SK-N-SH treated with all-trans-retinoic acid at 6 μM for 48 hours (cell line): ENCODE results near the gene PRR12.

Experiments
- ATAC-seq: fragments of 200-7000 bp; cut with Tn5 transposase; 3 replicates; pipeline ENCODE4 v1.9.1; 2020; ENCODE audit warnings: mild to moderate bottlenecking, moderate library complexity
- ARNTL ChIP-seq: fragments of 450-650 bp; formaldehyde crosslinking; IDR thresholded peaks from 2 replicates; pipeline ENCODE4 v1.5.0; 2020; ENCODE audit warnings: low read depth, mild to moderate bottlenecking, moderate library complexity, borderline replicate concordance
- BACH2 ChIP-seq: fragments of 250-450 bp; sonication (Bioruptor Pico); IDR thresholded peaks from 2 replicates; pipeline ENCODE4 v1.9.0; 2021; ENCODE audit warnings: mild to moderate bottlenecking, borderline replicate concordance
- CSDC2 ChIP-seq: fragments of 250-450 bp; sonication (Bioruptor Pico); IDR thresholded peaks from 2 replicates; pipeline ENCODE4 v1.5.0; 2020; ENCODE audit warnings: mild to moderate bottlenecking, moderate library complexity
- ESRRG ChIP-seq: fragments of 250-450 bp; sonication (Bioruptor Pico); IDR thresholded peaks from 2 replicates; pipeline ENCODE4 v1.6.1; 2021; ENCODE audit warnings: mild to moderate bottlenecking
- GLIS3 ChIP-seq: fragments of 250-450 bp; sonication (Bioruptor Pico); IDR thresholded peaks from 2 replicates; pipeline ENCODE4 v1.5.0; 2020; ENCODE audit warnings: mild to moderate bottlenecking, moderate library complexity
- ISL1 ChIP-seq: fragments of 250-450 bp; sonication (Bioruptor Pico); IDR thresholded peaks from 2 replicates; pipeline ENCODE4 v2.1.2; 2022; ENCODE audit warnings: mild to moderate bottlenecking, moderate library complexity
- OSR1 ChIP-seq: fragments of 250-450 bp; sonication (Bioruptor Pico); IDR thresholded peaks from 2 replicates; pipeline ENCODE4 v1.8.0; 2022; ENCODE audit warnings: moderate library complexity, mild to moderate bottlenecking, inconsistent platforms
- PPARA ChIP-seq: fragments of 250-450 bp; sonication (Bioruptor Pico); IDR thresholded peaks from 2 replicates; pipeline ENCODE4 v1.5.0; 2020; ENCODE audit warnings: mild to moderate bottlenecking, borderline replicate concordance
- RARB ChIP-seq: fragments of 250-450 bp; sonication (Bioruptor Pico); IDR thresholded peaks from 2 replicates; pipeline ENCODE4 v1.8.0; 2021; ENCODE audit warnings: mild to moderate bottlenecking, moderate library complexity
- SNAI2 ChIP-seq: fragments of 250-450 bp; sonication (Bioruptor Pico); IDR thresholded peaks from 2 replicates; pipeline ENCODE4 v1.5.0; 2020; ENCODE audit warnings: mild to moderate bottlenecking, moderate library complexity
- TCF4 ChIP-seq: fragments of 250-450 bp; sonication (Bioruptor Pico); IDR thresholded peaks from 2 replicates; pipeline ENCODE4 v1.8.0; 2021; ENCODE audit warnings: mild to moderate bottlenecking, moderate library complexity, borderline replicate concordance
- TOX ChIP-seq: fragments of 250-450 bp; sonication (Bioruptor Pico); IDR thresholded peaks from 2 replicates; pipeline ENCODE4 v1.8.0; 2021; ENCODE audit warnings: mild to moderate bottlenecking, moderate library complexity, borderline replicate concordance
- ZC3H10 ChIP-seq: fragments of 250-450 bp; sonication (Bioruptor Pico); IDR thresholded peaks from 2 replicates; pipeline ENCODE4 v1.5.1; 2021; ENCODE audit warnings: mild to moderate bottlenecking, moderate library complexity
- ZFP3 ChIP-seq: fragments of 250-450 bp; sonication (Bioruptor Pico); IDR thresholded peaks from 2 replicates; pipeline ENCODE4 v1.5.0; 2020; ENCODE audit warnings: mild to moderate bottlenecking, moderate library complexity
- ZFP30 ChIP-seq: fragments of 450-650 bp; formaldehyde crosslinking; IDR thresholded peaks from 2 replicates; pipeline ENCODE4 v1.5.0; 2022; ENCODE audit warnings: mild to moderate bottlenecking, moderate library complexity
- ZNF565 ChIP-seq: fragments of 450-650 bp; formaldehyde crosslinking; conservative IDR thresholded peaks from 2 replicates; pipeline ENCODE4 v1.5.0; 2020; ENCODE audit warnings: low read depth, mild to moderate bottlenecking, moderate library complexity
- ZNF70 ChIP-seq: fragments of 450-650 bp; formaldehyde crosslinking; IDR thresholded peaks from 2 replicates; pipeline ENCODE4 v1.5.0; 2020; ENCODE audit warnings: mild to moderate bottlenecking, moderate library complexity
- ZNF8 ChIP-seq: fragments of 450-650 bp; formaldehyde crosslinking; IDR thresholded peaks from 2 replicates; pipeline ENCODE4 v1.5.0; 2020; ENCODE audit warnings: mild to moderate bottlenecking, moderate library complexity
- TF ChIP-seq, protein P1 (sequence below): fragments of 250-450 bp; sonication (Bioruptor Pico); IDR thresholded peaks from 2 replicates; pipeline ENCODE4 v1.8.0; 2020; ENCODE audit warnings: mild to moderate bottlenecking, moderate library complexity, borderline replicate concordance
- TF ChIP-seq, protein P2 (sequence below): fragments of 250-450 bp; sonication (Bioruptor Pico); IDR thresholded peaks from 2 replicates; pipeline ENCODE4 v1.5.1; 2021; ENCODE audit warnings: mild to moderate bottlenecking, moderate library complexity
- TF ChIP-seq, protein P3 (sequence below): fragments of 250-450 bp; sonication (Bioruptor Pico); IDR thresholded peaks from 2 replicates; pipeline ENCODE4 v1.5.0; 2020; ENCODE audit warnings: mild to moderate bottlenecking, moderate library complexity

The PRR12 gene

DNA sequence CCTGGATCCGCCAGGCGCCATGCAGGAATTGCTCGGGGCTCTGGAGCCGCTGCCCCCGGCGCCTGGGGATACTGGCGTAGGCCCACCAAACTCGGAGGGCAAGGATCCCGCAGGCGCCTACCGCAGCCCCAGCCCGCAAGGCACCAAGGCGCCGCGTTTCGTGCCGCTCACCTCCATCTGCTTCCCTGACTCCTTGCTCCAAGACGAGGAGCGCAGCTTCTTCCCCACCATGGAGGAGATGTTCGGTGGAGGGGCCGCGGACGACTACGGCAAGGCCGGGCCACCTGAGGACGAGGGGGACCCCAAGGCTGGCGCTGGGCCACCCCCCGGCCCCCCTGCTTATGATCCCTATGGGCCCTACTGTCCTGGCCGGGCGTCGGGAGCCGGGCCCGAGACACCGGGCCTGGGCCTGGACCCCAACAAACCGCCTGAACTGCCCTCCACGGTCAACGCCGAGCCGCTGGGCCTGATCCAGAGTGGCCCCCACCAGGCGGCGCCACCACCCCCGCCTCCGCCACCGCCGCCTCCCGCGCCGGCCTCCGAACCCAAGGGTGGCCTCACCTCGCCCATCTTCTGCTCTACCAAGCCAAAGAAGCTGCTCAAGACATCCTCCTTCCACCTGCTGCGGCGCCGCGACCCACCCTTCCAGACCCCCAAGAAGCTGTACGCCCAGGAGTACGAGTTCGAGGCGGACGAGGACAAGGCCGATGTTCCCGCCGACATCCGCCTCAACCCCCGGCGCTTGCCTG, 6.1 kb downstream of the PRR12 start:
- no peak for ATAC-seq
- TF ChIP-seq ISL1 (CRISPR knock-in tag) = no peak
- no peak for TF ChIP-seq ZFP3

DNA sequence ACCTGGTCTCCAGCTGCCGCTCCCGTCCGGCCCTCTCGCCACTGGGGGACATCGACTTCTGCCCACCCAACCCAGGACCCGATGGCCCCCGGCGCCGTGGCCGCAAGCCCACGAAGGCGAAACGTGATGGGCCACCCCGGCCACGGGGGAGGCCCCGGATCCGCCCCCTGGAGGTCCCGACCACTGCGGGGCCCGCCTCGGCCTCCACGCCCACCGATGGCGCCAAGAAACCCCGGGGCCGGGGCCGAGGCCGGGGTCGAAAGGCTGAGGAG, 6.7 kb downstream of the PRR12 start:
- ATAC-seq = no peak
- TF ChIP-seq ZNF70 (CRISPR knock-in tag) = no peak
- TF ChIP-seq, protein P1, sequence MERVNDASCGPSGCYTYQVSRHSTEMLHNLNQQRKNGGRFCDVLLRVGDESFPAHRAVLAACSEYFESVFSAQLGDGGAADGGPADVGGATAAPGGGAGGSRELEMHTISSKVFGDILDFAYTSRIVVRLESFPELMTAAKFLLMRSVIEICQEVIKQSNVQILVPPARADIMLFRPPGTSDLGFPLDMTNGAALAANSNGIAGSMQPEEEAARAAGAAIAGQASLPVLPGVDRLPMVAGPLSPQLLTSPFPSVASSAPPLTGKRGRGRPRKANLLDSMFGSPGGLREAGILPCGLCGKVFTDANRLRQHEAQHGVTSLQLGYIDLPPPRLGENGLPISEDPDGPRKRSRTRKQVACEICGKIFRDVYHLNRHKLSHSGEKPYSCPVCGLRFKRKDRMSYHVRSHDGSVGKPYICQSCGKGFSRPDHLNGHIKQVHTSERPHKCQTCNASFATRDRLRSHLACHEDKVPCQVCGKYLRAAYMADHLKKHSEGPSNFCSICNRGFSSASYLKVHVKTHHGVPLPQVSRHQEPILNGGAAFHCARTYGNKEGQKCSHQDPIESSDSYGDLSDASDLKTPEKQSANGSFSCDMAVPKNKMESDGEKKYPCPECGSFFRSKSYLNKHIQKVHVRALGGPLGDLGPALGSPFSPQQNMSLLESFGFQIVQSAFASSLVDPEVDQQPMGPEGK (CRISPR knock-in tag) = no peak
- TF ChIP-seq TOX (CRISPR knock-in tag) = no peak
- TF ChIP-seq PPARA (CRISPR knock-in tag) = no peak
- TF ChIP-seq GLIS3 (CRISPR knock-in tag) = no peak
- no peak for TF ChIP-seq TCF4 (CRISPR knock-in tag)
- no peak for TF ChIP-seq ZFP30 (CRISPR knock-in tag)
- no peak for TF ChIP-seq ZFP3
- TF ChIP-seq ZNF565 (CRISPR knock-in tag) = no peak
- TF ChIP-seq SNAI2 = no peak
- no peak for TF ChIP-seq CSDC2 (CRISPR knock-in tag)
- TF ChIP-seq, protein P2, sequence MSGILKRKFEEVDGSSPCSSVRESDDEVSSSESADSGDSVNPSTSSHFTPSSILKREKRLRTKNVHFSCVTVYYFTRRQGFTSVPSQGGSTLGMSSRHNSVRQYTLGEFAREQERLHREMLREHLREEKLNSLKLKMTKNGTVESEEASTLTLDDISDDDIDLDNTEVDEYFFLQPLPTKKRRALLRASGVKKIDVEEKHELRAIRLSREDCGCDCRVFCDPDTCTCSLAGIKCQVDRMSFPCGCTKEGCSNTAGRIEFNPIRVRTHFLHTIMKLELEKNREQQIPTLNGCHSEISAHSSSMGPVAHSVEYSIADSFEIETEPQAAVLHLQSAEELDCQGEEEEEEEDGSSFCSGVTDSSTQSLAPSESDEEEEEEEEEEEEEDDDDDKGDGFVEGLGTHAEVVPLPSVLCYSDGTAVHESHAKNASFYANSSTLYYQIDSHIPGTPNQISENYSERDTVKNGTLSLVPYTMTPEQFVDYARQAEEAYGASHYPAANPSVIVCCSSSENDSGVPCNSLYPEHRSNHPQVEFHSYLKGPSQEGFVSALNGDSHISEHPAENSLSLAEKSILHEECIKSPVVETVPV (CRISPR knock-in tag) = no peak
- no peak for TF ChIP-seq ESRRG (CRISPR knock-in tag)
- no peak for TF ChIP-seq BACH2
- no peak for TF ChIP-seq ISL1 (CRISPR knock-in tag)
- TF ChIP-seq, protein P3, sequence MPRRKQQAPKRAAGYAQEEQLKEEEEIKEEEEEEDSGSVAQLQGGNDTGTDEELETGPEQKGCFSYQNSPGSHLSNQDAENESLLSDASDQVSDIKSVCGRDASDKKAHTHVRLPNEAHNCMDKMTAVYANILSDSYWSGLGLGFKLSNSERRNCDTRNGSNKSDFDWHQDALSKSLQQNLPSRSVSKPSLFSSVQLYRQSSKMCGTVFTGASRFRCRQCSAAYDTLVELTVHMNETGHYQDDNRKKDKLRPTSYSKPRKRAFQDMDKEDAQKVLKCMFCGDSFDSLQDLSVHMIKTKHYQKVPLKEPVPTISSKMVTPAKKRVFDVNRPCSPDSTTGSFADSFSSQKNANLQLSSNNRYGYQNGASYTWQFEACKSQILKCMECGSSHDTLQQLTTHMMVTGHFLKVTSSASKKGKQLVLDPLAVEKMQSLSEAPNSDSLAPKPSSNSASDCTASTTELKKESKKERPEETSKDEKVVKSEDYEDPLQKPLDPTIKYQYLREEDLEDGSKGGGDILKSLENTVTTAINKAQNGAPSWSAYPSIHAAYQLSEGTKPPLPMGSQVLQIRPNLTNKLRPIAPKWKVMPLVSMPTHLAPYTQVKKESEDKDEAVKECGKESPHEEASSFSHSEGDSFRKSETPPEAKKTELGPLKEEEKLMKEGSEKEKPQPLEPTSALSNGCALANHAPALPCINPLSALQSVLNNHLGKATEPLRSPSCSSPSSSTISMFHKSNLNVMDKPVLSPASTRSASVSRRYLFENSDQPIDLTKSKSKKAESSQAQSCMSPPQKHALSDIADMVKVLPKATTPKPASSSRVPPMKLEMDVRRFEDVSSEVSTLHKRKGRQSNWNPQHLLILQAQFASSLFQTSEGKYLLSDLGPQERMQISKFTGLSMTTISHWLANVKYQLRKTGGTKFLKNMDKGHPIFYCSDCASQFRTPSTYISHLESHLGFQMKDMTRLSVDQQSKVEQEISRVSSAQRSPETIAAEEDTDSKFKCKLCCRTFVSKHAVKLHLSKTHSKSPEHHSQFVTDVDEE (CRISPR knock-in tag) = no peak
- TF ChIP-seq, all 23 proteins: peak for 0

DNA sequence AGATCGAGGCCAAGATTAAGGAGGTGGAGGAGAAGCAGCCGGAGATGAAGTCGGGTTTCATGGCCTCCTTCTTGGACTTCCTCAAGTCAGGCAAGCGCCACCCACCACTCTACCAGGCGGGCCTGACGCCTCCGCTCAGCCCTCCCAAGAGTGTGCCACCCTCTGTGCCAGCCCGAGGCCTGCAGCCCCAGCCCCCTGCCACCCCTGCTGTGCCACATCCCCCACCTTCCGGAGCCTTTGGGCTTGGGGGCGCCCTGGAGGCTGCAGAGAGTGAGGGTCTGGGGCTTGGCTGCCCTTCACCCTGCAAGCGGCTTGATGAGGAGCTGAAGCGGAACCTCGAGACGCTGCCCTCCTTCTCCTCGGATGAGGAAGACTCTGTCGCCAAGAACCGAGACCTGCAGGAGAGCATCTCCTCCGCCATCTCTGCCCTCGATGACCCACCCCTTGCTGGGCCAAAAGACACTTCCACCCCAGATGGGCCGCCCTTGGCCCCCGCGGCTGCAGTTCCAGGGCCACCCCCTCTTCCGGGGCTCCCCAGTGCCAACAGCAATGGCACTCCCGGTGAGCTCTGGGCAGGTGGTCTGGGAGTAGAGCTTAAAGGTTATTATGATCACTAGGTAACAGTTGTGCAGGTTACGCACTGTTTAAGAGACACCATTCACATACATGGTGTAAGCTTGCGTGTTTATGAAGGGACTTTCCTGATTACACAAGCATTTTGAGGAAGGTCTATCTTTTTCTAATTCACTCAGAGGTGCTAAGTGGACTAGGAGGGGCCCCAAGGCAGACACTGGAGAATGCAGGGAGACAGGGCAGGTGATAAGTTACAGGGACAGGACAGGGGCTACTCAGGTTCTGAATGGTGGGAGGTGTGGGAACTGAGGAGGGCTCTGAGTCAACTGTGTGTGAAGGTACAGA, 8.7 kb downstream of the PRR12 start:
- no peak for ATAC-seq
- no peak for TF ChIP-seq ZNF565 (CRISPR knock-in tag)
- no peak for TF ChIP-seq PPARA (CRISPR knock-in tag)
- no peak for TF ChIP-seq ESRRG (CRISPR knock-in tag)
- no peak for TF ChIP-seq ARNTL
- TF ChIP-seq, protein P1 (CRISPR knock-in tag) = no peak
- TF ChIP-seq CSDC2 (CRISPR knock-in tag) = no peak
- no peak for TF ChIP-seq ZC3H10 (CRISPR knock-in tag)
- TF ChIP-seq OSR1 (CRISPR knock-in tag) = no peak
- TF ChIP-seq TOX (CRISPR knock-in tag) = no peak
- TF ChIP-seq RARB = no peak
- TF ChIP-seq, protein P3 (CRISPR knock-in tag) = no peak
- TF ChIP-seq ZFP30 (CRISPR knock-in tag) = no peak
- no peak for TF ChIP-seq GLIS3 (CRISPR knock-in tag)
- TF ChIP-seq, protein P2 (CRISPR knock-in tag) = no peak
- no peak for TF ChIP-seq ZNF8 (CRISPR knock-in tag)
- no peak for TF ChIP-seq BACH2
- no peak for TF ChIP-seq SNAI2
